ENCODE data around the gene CDC42SE1.

DNA sequence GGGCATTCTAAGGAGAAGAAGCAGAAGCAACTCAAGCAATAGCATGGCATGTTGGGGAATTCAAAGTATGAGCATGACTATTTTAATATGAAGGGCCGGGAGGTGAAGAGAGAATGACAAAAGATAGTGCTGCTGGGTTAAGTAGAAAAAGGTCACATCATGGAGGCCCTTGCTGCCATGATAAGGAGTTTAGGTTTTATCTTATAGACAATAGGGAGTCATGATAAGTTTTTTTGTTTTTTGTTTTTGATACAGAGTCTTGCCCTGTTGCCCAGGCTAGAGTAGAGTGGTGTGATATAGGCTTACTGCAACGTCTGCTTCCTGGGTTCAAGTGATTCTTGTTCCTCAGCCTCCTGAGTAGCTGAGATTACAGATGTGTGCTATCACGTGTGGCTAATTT lies 19.9 kb downstream of the CDC42SE1 start:
- TF ChIP-seq, protein P1, sequence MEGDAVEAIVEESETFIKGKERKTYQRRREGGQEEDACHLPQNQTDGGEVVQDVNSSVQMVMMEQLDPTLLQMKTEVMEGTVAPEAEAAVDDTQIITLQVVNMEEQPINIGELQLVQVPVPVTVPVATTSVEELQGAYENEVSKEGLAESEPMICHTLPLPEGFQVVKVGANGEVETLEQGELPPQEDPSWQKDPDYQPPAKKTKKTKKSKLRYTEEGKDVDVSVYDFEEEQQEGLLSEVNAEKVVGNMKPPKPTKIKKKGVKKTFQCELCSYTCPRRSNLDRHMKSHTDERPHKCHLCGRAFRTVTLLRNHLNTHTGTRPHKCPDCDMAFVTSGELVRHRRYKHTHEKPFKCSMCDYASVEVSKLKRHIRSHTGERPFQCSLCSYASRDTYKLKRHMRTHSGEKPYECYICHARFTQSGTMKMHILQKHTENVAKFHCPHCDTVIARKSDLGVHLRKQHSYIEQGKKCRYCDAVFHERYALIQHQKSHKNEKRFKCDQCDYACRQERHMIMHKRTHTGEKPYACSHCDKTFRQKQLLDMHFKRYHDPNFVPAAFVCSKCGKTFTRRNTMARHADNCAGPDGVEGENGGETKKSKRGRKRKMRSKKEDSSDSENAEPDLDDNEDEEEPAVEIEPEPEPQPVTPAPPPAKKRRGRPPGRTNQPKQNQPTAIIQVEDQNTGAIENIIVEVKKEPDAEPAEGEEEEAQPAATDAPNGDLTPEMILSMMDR (conservative IDR thresholded peaks at IDR 0.05; ENCODE audit: low read length), result no peak
- TF ChIP-seq EZH2phosphoT487 (IDR thresholded peaks at IDR 0.05; ENCODE audit: borderline replicate concordance), result no peak
